ENCODE measurements around the gene KRT84.

KRT84 gene

GRCh38 chr12:52407918-52408317 lies 22.5 kb upstream of the KRT84 start:
- no peak for DNase-seq (ENCODE audit: low read depth, low spot score)
- no peak overlapping the region for H3K4me3 ChIP-seq (ENCODE audit: insufficient read length, low read depth)
- peaks cover 11% of the 10 kb centered on the region; the same call in 1 of the 2 replicates for H3K9me3 ChIP-seq (ENCODE audit: insufficient read depth, low read length)
- H3K4me1 ChIP-seq (ENCODE audit: insufficient read depth, insufficient read length), result no peaks in the 10 kb centered on the region
- peaks cover 5% of the 10 kb centered on the region for H3K27me3 ChIP-seq (ENCODE audit: insufficient read depth, insufficient read length)
- no peaks in the 10 kb centered on the region for H3K36me3 ChIP-seq (ENCODE audit: insufficient read depth, insufficient read length, low read length)
- H3K9ac ChIP-seq (ENCODE audit: insufficient read length, low read depth), result no peak overlapping the region
- no peak for TF ChIP-seq ZNF274 (IDR thresholded peaks at IDR 0.05; ENCODE audit: low read depth, low read length)
- TF ChIP-seq YY1 (IDR thresholded peaks at IDR 0.05; ENCODE audit: insufficient read depth, insufficient read length), result no peak
- no peak for TF ChIP-seq SUZ12 (IDR thresholded peaks at IDR 0.05; ENCODE audit: extremely low read depth, insufficient read depth, insufficient read length)

GRCh38 chr12:52405922-52406385 lies 20.5 kb upstream of the KRT84 start, which contains the start of gene KRT82:
KRT82 (minus strand) TSS chr12:52406335; CDS start chr12:52406277, 58 bp downstream.
- TF ChIP-seq ZNF274 (IDR thresholded peaks at IDR 0.05; ENCODE audit: low read depth, low read length) (no peak), YY1 (IDR thresholded peaks at IDR 0.05; ENCODE audit: insufficient read depth, insufficient read length) (no peak), SUZ12 (IDR thresholded peaks at IDR 0.05; ENCODE audit: extremely low read depth, insufficient read depth, insufficient read length) (no peak)
- Histone ChIP-seq H3K4me1 (ENCODE audit: insufficient read depth, insufficient read length) (no peaks in the 10 kb centered on the region), H3K4me3 (ENCODE audit: insufficient read length, low read depth) (no peak within 1 kb of the TSS), H3K27me3 (ENCODE audit: insufficient read depth, insufficient read length) (peaks cover 5% of the 10 kb centered on the region), H3K9me3 (ENCODE audit: insufficient read depth, low read length) (peaks cover 11% of the 10 kb centered on the region; the same call in 1 of the 2 replicates), H3K9ac (ENCODE audit: insufficient read length, low read depth) (no peak within 1 kb of the TSS), H3K36me3 (ENCODE audit: insufficient read depth, insufficient read length, low read length) (no peaks in the 10 kb centered on the region)
- DNase-seq (ENCODE audit: low read depth, low spot score), result no peak

GRCh38 chr12:52404951-52405350 lies 19.5 kb upstream of the KRT84 start:
- Histone ChIP-seq H3K4me3 (ENCODE audit: insufficient read length, low read depth) (no peak overlapping the region), H3K4me1 (ENCODE audit: insufficient read depth, insufficient read length) (no peaks in the 10 kb centered on the region), H3K27me3 (ENCODE audit: insufficient read depth, insufficient read length) (peaks cover 5% of the 10 kb centered on the region), H3K9ac (ENCODE audit: insufficient read length, low read depth) (no peak overlapping the region), H3K36me3 (ENCODE audit: insufficient read depth, insufficient read length, low read length) (no peaks in the 10 kb centered on the region), H3K9me3 (ENCODE audit: insufficient read depth, low read length) (peaks cover 11% of the 10 kb centered on the region; the same call in 1 of the 2 replicates)
- DNase-seq (ENCODE audit: low read depth, low spot score), result no peak
- TF ChIP-seq YY1 (IDR thresholded peaks at IDR 0.05; ENCODE audit: insufficient read depth, insufficient read length) (no peak), ZNF274 (IDR thresholded peaks at IDR 0.05; ENCODE audit: low read depth, low read length) (no peak), SUZ12 (IDR thresholded peaks at IDR 0.05; ENCODE audit: extremely low read depth, insufficient read depth, insufficient read length) (no peak)

GRCh38 chr12:52403561-52403960 lies 18.1 kb upstream of the KRT84 start:
- Histone ChIP-seq H3K4me1 (ENCODE audit: insufficient read depth, insufficient read length) (no peaks in the 10 kb centered on the region), H3K36me3 (ENCODE audit: insufficient read depth, insufficient read length, low read length) (no peaks in the 10 kb centered on the region), H3K4me3 (ENCODE audit: insufficient read length, low read depth) (no peak overlapping the region), H3K9ac (ENCODE audit: insufficient read length, low read depth) (no peak overlapping the region), H3K27me3 (ENCODE audit: insufficient read depth, insufficient read length) (peaks cover 2% of the 10 kb centered on the region), H3K9me3 (ENCODE audit: insufficient read depth, low read length) (peaks cover 11% of the 10 kb centered on the region; the same call in 1 of the 2 replicates)
- TF ChIP-seq SUZ12 (IDR thresholded peaks at IDR 0.05; ENCODE audit: extremely low read depth, insufficient read depth, insufficient read length), result no peak
- no peak for TF ChIP-seq ZNF274 (IDR thresholded peaks at IDR 0.05; ENCODE audit: low read depth, low read length)
- no peak for TF ChIP-seq YY1 (IDR thresholded peaks at IDR 0.05; ENCODE audit: insufficient read depth, insufficient read length)
- no peak for DNase-seq (ENCODE audit: low read depth, low spot score)

- H3K4me1 ChIP-seq (ENCODE audit: insufficient read depth, insufficient read length), result no peaks in the 10 kb centered on the region
- H3K36me3 ChIP-seq (ENCODE audit: insufficient read depth, insufficient read length, low read length), result no peaks in the 10 kb centered on the region
- TF ChIP-seq ZNF274 (IDR thresholded peaks at IDR 0.05; ENCODE audit: low read depth, low read length), result no peak
- TF ChIP-seq YY1 (IDR thresholded peaks at IDR 0.05; ENCODE audit: insufficient read depth, insufficient read length), result no peak
- TF ChIP-seq SUZ12 (IDR thresholded peaks at IDR 0.05; ENCODE audit: extremely low read depth, insufficient read depth, insufficient read length), result no peak
- peak; percentile 30 for DNase-seq (ENCODE audit: low read depth, low spot score)
- H3K27me3 ChIP-seq (ENCODE audit: insufficient read depth, insufficient read length), result no peaks in the 10 kb centered on the region
- H3K4me3 ChIP-seq (ENCODE audit: insufficient read length, low read depth), result no peak overlapping the region
- H3K9me3 ChIP-seq (ENCODE audit: insufficient read depth, low read length), result peaks cover 6% of the 10 kb centered on the region; the same call in 1 of the 2 replicates
- H3K9ac ChIP-seq (ENCODE audit: insufficient read length, low read depth), result no peak overlapping the region
These were observed 17.6 kb upstream of the KRT84 start for GRCh38 chr12:52402873-52403540.

- Histone ChIP-seq H3K4me1 (ENCODE audit: insufficient read depth, insufficient read length) (no peaks in the 10 kb centered on the region), H3K4me3 (ENCODE audit: insufficient read length, low read depth) (no peak overlapping the region), H3K36me3 (ENCODE audit: insufficient read depth, insufficient read length, low read length) (no peaks in the 10 kb centered on the region), H3K9ac (ENCODE audit: insufficient read length, low read depth) (no peak overlapping the region), H3K9me3 (ENCODE audit: insufficient read depth, low read length) (no peaks in the 10 kb centered on the region), H3K27me3 (ENCODE audit: insufficient read depth, insufficient read length) (no peaks in the 10 kb centered on the region)
- DNase-seq (ENCODE audit: low read depth, low spot score), result no peak
- no peak for TF ChIP-seq ZNF274 (IDR thresholded peaks at IDR 0.05; ENCODE audit: low read depth, low read length)
- TF ChIP-seq SUZ12 (IDR thresholded peaks at IDR 0.05; ENCODE audit: extremely low read depth, insufficient read depth, insufficient read length), result no peak
- TF ChIP-seq YY1 (IDR thresholded peaks at IDR 0.05; ENCODE audit: insufficient read depth, insufficient read length), result no peak
These were observed 16.9 kb upstream of the KRT84 start for GRCh38 chr12:52402377-52402776.

GRCh38 chr12:52401926-52402325 lies 16.5 kb upstream of the KRT84 start:
- H3K27me3 ChIP-seq (ENCODE audit: insufficient read depth, insufficient read length), result no peaks in the 10 kb centered on the region
- H3K4me3 ChIP-seq (ENCODE audit: insufficient read length, low read depth), result no peak overlapping the region
- H3K9me3 ChIP-seq (ENCODE audit: insufficient read depth, low read length), result no peaks in the 10 kb centered on the region
- DNase-seq (ENCODE audit: low read depth, low spot score), result no peak
- no peak overlapping the region for H3K9ac ChIP-seq (ENCODE audit: insufficient read length, low read depth)
- H3K4me1 ChIP-seq (ENCODE audit: insufficient read depth, insufficient read length), result no peaks in the 10 kb centered on the region
- H3K36me3 ChIP-seq (ENCODE audit: insufficient read depth, insufficient read length, low read length), result no peaks in the 10 kb centered on the region
- TF ChIP-seq ZNF274 (IDR thresholded peaks at IDR 0.05; ENCODE audit: low read depth, low read length) (no peak), YY1 (IDR thresholded peaks at IDR 0.05; ENCODE audit: insufficient read depth, insufficient read length) (no peak), SUZ12 (IDR thresholded peaks at IDR 0.05; ENCODE audit: extremely low read depth, insufficient read depth, insufficient read length) (no peak)
